Ammon's horn (tissue), 1 donor: ENCODE results near the gene COX7B2.

Source experiments
- DNase-seq: peaks from one replicate; pipeline ENCODE4 v3.0.0-alpha.2; 2016; ENCODE audit warnings: low spot score

The COX7B2 gene

DNA sequence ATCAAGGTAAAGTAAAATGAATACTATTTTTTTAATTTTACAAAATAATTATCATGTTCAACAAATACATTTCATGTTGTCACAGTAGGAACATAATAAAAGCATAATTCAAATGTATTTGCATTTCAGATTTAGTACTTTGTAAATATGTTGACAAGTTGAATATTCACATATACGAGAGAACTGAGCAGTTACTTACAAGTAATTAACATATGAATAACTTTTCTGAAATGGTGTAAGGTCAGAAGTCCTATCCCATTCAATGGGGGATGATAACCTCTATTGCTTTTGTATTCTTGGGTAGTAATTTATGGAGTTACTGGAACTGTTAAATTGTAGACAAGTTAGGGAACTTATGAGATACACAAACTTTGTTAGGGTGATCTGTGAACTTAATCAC is 191.1 kb downstream of the COX7B2 start:
- DNase-seq: no peak

DNA sequence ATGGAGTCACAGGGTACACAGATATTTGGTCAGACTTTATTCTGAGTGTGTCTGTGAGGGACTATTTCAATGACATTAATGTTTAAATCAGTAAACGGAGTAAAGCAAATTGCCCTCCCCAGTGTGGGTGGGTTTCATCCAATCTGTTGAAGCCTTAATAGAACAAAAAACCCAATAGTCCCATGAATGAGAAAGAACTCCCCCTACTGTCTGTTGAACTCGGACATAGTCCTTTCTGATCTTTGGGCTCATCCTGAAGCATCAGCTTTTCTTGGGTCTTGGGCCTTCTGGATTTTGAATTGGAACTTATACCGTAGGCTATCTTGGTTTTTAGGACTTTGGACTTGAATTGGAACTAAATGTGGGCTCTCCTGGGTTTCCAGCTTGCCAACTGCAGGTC is 193.6 kb downstream of the COX7B2 start:
- no peak for DNase-seq

DNA sequence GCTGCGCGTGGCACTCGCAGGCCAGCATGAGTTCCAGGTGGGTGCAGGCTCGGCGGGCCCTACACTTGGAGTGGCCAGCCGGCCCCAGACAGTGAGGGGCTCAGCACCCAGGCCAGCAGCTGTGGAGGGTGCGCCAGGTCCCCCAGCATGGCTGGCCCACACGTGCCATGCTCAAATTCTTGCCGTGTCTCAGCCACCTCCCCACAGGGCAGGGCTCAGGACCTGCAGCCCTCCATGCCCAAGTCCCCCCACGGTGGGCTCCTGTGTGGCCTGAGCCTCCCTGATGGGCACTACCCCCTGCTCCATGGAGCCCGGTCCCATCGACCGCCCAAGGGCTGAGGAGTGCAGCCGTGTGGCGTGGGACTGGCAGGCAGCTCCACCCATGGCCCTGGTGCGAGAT is 210.2 kb downstream of the COX7B2 start:
- no peak for DNase-seq
